ENCODE results near the gene HTRA2.

Gene HTRA2

DNA sequence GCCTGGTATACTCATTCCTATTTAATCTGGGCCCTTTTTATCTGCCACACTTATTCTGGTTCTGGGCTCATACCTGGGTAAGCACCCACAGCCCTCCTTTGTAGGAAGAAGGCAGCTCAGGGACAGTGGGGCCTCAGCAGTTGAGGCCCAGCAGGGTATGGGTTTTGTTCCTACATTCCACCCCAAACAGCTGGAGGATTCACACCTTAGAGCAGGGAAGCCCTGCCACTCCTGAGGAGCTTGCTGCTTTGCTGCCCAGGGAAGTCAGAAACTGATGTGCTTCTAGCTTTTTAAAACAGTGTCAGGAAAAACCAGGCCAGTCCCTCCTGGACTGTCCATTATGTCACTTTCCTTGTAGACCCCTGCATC, 29.2 kb upstream of the HTRA2 start:
- no peak for DNase-seq (ENCODE audit: low spot score)

DNA sequence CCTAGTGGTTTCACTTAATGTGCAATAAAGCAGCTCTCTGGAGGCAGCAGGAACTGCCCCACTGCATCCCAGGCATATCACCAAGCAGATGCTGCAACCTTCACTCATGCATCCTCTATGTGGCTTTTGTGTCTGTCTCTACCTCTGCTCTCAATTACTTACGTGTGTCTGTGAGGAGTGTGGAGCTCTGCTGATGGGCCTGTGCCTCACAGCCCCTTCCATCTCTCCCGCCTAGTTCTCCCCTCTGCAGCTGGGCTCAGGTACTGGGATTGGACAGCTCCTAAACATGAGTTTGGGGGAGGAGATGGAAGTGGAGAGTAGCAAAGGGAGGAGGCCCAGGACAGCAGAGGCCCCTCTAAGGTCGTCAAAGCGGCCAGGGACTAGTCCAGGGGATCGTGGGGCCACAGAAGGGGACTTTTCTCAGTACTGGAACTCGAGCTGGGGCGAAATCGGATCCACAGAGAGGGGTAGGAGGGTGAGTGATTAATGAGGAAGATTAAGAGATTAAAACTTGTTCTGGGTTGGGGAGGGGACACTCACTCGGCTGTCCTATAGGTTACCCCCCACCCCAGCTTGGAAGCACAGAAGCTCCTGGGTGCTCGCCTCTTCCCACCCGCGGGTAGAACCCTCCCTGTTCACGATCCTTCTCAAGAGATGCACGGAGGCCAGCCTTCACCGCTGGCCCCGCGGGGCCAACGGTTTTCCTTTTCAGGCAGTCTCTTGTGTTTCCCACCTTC, 28.2 kb upstream of the HTRA2 start:
- no peak for DNase-seq (ENCODE audit: low spot score)

DNA sequence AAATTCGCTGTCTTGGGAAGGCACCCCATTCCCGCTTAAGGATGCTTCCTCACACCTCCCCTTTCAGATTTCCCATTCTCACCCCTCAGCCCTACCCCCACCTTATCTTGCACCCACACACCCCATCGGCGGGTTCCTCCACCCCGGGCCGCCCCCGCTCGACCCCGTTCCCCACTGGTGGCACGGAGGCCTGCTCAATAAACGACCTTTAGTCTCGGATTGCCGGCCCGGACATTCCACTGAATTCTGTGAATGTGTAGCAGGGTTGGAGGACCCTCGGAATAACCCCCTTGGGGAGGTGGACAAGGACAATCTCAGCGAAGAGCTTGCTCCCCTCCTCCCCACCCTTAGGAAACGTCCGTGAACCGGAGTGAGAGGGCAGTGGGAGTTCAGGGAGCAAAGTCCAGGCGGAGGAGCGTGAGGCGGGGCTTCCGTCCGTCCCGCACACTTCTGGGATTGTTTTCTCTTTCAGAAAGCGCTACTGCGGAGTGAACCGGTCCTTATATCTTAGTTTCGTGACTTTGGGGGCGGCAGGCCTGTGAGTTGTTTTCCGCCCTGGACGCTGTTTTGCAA, 27.5 kb upstream of the HTRA2 start:
- no peak for DNase-seq (ENCODE audit: low spot score)

DNA sequence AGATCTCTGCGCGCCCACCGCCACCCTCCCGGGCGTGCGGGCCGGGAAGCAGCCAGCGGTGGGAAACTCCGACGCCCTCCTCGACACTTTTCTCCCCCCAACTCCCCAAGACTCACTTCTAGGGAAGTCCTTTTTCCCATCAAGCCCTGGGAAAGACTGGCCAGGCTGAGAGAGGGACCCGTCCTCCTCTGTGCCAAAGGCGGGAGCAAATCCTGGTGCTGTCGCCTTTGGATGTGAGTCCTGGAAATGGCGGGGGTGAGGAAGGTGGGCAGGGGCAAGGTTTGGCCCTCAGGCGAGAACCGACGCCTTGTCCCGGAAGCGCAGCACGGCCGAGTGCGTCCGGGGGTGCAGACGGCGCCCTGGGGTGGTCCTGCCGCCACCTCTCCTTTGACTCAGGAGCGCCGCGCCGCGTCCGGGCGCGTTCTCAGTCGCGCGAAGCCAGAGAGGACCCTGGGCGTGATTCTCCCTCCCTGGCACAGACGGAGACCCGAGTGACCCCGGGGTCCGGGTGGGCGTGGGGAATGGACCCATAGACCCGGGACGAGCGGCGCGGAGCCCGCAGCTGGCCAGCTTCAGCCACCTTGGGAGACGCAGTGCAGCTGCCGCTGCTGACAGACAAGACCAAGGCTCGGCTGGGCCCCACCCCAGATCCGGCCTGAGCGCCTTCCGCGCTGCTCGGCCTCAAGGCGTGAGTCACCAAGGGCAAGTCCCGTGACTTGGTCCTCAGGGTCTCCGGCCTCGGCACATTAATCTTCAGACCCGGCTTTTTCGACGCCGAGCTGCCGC, 26.8 kb upstream of the HTRA2 start:
- DNase-seq (ENCODE audit: low spot score) = peak; percentile 94

DNA sequence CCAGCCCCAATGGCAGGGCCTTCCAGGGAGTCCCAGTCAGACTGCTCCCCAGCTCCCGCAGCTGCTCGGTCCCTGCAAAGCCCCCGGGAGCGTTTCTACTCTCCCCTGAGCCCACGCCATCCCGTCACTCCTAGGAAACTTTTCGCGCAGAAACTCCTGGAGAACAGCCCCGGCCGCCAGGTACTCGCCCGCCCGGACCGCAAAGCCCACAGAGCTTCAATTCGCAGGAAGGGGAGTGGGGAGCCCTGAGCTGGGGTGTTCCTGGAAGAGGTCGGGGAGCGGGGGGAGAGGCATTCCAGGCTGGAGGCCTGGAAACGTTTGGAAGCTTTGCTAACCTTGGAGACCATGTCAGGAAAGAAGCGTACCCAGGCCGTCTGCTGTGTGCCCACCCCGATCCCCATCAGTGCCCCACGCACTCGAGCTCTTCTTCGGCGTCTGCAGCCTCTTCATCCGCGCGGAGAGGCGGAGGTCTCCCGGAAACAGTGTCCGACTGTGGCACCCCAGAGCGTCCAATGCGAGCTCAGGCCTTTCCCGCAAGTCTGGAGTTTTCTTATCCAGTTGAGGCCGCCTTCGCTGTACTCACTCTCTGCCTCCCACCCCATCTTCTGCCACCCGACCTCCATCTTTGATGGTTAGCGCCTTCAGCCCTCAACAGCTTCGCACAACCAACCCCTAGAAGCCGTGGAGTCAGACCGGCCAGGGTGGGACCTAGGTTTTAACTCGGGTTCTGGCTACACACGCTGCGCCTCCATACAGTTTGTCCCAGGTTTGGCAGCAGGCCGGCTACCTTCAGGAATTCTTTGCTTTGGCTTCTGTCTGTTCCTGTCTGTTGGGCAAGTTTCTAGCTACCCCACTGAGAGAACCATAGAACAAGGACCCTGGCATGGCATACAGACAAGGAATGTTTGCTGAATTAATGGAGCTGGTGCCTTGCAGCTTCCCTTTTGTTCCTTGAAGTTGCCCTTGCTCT, 25.9 kb upstream of the HTRA2 start:
- DNase-seq (ENCODE audit: low spot score) = no peak

DNA sequence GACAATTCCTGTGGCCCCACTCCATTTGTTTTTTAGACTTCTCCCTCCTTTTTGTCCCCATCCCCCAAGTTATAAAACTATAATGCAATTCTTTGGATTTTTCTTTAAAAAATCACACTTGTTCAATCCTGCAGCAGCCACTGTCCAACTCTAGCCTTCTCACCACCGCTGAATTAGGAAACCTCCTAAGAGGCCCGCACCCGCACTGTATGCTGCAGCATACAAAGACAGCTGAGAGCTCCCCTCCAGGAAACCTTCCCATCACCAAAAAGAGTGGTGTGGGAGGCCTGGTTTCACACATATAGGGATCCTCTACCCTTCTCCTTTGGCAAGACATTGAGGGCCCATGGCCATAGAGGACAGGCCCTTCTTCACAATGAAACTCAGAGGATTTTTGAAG, 25.1 kb upstream of the HTRA2 start:
- DNase-seq (ENCODE audit: low spot score) = no peak

DNA sequence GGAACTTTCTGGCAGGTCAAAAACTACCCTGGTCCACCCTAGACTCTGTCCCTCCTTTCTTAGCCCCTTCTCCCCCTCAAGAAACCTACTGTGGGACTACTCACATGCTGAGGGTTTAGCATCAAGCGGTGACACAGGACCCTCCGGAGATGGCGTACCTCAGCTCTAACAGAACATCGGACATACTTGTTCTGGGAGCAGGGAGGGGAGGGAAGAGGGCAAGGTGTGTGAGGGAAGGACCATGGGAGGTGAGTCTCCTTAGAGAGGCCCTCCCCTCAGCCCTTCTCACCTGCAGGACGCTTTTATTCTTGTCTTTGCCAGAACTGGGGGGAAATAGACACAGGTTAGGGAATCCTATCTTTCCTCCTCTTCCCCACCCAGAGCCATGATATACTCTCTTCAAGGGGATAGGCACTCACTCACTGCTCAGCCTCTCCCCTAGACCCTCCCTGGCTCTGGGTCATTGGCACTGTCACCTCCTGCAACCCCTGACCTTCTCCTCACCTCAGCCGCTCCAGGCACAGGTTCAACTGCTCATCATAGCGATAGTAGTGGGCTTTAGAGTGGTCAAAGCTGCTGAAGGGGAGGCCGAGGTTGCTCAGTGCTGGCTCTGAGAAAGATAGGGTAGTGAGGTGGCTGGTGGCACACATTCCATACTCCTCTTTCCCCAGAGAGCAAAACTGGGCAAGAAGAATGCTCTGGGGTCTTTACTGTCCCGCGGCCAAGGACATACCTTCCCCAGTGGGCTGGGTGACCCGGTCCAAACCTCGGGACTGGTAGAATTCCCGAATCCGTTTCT, 24.1 kb upstream of the HTRA2 start:
- no peak for DNase-seq (ENCODE audit: low spot score)

DNA sequence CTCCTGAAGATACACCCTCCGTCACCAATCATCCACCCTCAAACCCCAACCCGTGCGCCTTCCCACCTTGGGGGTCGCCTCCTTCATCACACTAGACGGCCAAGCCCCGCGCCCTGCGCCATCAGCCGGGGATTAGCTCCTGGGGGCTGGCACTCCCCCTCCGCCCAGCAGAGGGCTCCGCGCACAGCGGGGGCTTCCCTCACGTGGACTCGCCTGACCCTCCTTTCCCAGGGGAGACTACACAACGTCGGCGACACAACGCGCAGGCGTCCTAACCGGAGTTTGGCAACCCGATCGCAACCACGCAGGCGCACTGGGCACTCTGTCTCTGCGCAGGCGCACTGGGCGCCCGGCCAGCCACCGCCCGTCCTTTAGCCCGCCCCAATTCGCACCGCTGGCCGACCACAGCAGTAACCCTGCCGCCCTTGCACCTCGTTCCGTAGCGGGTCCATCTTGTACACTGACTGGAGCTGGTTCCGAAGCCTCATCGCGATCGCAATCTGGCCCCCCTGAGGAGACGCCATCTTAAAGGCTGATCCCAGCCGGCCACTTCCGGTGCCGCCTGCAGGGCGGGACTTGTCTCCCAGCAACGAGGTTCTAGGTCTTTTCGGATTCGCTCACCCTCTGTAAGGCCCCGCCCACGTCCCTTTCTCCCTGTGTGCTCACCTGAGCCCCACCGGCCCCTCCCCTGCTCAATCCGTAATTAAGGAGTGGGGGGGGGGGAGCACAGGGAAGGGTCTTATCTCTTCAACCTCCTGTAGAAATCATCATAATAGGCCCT, 22.4 kb upstream of the HTRA2 start, which contains the start of gene PCGF1:
TSS of gene PCGF1 (minus strand) at position 551 of the 781 bp plus-strand sequence. CDS start at position 524, 27 bp downstream.
- peak; percentile 99 for DNase-seq (ENCODE audit: low spot score)

DNA sequence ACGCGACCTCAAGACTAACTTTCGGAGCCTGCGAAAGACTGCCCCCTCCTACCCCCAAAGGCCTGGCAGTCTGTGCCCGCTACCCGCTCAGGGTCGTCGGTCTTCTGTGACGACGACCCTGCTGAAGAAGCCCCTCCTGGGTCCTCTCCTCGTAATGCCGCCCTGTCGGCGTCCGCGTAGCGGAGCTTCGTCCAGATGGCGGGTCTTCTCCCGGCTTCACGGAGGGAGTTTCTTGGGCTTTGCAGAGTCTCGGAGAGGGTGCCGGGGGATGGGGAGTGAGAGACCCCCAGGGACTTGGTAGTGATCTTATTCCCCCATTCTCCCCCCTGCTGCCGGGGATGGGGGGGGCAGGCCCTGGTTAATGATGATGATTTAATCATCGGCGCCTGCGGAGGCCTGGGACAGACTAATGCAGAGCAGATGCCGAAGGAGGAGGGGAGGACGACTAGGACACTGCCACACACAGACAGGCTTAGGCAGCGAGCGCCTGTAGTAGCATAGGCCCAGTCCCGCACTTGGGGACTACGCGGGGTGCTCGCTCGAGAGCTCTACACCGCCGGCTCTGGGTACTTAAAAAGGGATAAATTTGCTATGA, 21.7 kb upstream of the HTRA2 start:
- DNase-seq (ENCODE audit: low spot score) = no peak

DNA sequence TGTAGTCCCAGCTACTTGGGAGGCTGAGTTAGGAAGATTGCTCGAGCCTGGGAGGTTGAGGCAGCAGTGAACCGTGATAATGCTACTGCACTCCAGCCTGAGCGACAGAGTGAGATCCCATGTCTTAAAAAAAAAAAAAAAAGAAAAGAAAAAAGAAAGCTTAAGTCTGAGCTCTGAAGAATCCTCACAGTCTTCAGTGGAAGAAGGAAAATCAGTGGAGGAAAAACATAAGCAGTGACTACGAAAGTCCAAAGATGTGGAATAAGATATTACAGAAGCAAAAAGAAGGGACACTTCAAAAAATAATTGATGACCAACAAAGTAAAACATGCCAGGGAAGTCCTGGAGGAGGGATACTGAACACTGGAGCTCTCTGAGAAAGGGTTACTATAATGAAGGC, 19.5 kb upstream of the HTRA2 start:
- no peak for DNase-seq (ENCODE audit: low spot score)

DNA sequence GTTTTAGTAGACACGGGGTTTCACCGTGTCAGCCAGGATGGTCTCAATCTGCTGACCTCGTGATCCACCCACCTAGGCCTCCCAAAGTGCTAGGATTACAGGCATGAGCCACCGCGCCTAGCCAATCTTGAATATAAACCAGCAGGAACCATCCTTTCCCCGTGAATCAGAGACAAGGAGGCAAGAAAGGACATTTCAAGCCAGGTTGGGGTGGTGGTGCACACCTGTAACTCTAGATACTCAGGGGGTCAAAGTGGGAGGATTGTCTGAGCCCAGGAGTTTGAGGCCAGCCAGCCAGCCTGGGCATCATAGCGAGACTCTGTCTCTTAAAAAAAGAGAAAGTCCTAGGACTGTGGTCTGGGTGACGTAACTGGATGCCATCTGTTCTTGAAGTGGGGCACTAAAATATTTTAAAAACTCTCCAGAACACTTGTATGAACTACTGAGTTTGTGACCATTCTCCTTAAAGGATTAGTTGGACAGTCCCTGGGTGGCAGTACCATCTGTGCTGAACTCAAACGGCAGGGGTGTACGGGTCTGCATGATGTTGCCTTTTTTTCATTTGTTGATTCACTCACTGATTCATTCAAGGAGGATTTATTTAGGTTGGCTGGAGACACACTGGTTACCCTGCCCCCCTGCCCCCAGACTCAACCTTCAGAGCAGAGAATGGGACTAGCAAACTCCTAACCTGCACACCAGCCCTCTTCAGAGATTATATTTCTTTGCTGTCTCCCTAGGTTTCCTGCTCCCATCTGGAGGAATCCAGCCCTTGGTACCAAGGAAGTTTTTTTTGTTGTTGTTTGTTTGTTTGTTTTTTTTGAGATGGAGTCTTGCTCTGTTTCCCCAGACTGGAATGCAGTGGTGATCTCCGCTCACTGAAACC, 18.4 kb upstream of the HTRA2 start:
- peak; percentile 34 for DNase-seq (ENCODE audit: low spot score)

DNA sequence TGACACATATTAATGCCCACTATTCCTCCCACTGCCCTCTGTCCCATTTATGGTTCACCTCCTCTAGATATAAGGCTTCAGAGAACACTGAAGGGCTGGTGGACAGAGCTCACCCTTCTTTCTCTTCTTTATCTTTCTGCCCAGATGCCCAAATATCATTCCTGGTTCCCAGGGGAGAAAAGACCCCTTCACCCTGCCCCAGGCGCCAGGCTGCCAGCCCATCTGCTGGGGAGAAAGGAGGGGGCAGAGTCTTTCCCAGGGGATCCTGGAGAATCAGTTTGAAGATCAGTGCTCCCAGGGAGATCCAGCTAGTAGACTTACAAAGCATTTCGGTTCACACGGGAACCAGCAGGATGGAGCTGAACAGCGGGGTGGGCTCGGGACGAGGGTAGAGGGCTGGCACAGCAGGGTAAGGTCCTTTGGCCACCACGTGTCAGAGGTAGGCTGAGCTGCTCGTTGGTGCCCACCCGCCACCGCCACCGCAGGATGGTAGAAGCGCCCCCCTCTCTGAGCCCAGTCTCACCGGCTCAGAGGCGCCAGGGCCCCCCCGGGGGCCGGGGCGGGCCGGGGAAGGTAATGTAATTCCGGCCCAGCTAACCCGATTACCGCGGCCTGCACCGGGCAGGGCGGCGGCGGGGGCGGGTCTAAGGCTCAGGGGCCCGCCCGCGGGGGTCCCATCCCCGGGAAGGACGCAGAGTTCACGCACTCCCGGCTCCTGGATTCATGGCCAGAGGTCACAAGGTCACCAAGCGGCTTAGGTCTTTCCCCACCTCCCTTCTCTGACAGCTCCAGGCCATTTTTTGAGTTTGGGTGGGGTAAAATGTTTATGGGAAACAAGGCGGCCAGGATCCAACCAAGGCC, 16.8 kb upstream of the HTRA2 start:
- no peak for DNase-seq (ENCODE audit: low spot score)

DNA sequence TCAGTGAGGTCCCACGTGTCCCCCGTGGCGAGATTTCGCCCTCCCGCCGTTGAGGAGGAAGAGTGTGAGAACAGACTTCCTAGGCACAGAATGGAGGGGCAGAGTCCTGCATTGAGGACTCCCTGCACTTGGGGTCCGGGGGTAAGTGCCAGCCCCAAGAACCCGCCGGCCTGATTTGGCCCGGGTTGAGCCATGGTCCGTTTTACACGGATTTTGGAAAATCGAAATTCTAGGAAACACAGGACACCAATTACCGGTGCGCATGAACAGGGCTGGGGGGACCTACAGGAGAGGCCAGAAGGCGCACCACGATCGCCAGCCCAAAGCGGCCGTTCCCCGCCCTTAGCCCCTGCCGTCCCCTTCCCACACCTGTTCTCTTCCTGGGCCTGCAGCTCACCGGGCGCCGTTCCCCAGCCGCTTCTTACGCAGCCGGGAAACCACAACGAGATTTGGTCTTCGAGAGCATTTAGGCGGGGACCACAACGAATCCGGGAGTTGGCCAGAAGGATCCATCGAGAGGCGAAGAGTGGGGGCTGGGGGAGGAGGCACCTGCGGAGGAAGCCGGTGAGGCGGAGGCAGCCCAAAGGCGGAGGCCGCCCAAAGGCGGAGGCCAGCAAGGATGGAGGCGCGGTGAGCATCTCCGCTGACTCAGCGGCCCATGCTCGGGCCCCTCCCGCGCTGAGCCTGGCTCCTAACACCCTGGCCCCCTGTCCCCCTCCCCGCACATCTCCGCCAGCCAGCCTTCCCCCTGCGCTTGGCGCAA, 15.9 kb upstream of the HTRA2 start:
- no peak for DNase-seq (ENCODE audit: low spot score)

DNA sequence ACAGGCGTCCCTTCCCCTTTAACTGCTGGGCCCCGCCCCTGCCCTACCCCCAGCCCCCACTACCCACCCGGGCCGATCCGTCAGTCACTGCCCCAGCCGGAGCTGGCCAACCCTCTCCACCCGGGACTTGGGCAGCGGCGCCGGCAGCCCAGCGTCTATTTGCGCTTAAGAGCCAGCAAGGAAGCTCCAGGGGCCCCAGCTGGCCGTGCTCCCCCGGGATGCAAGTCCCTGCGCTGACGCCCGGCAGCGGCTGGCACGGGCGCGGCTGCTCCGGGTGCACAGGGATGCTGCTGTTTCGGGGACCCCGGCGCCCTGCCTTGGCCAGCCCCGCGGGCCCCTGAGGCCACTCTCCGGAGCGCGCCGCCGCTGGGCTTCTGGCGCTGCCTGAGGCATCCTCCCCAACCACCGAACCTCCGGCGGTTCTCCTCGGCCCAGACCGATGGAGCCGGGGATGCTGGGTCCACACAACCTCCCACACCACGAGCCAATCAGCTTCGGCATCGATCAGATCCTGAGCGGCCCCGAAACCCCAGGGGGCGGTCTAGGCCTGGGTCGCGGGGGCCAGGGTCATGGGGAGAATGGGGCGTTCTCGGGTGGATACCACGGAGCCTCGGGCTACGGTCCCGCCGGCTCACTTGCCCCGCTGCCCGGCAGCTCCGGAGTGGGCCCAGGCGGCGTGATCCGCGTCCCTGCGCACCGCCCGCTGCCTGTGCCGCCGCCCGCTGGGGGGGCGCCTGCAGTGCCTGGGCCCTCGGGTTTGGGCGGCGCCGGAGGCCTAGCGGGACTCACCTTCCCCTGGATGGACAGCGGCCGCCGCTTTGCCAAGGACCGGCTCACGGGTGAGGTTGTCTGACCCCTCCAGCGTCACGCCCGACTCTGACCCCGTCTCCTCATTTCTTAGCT, 15.1 kb upstream of the HTRA2 start, which contains the start of gene TLX2:
TSS of gene TLX2 (plus strand) at position 83 of the 903 bp plus-strand sequence. CDS start at position 440, 357 bp downstream.
- DNase-seq (ENCODE audit: low spot score) = no peak

DNA sequence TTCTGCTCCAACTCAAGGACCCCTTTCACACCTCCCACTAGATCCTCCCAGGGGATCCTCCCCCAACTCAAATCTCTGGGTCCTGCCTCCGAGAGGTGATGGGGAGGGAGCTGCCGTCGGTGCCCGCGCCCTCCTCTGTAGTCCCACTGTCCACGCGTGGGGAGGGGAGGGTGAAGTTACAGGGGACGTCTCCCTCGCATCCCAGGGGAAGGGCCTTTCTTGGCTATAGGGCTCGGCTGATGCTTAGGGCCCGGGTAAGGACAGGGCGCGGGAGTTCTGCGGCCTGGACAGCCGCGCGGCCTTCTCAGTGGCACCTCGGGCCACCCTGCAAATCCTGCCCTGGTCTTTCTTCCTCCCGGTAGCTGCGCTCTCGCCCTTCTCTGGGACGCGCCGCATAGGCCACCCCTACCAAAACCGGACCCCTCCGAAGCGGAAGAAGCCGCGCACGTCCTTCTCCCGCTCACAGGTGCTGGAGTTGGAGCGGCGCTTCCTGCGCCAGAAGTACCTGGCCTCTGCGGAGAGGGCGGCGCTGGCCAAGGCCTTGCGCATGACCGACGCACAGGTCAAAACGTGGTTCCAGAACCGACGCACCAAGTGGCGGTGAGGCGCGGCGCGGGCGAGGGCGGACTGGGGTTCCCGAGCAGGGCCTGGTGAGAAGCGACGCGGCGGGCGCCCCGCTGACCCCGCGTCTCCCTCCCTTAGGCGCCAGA, 14.3 kb upstream of the HTRA2 start:
- no peak for DNase-seq (ENCODE audit: low spot score)

Measured in hepatic stellate cell (primary cell).